Endodermal cell (in vitro differentiated cells): ENCODE measurements around the gene CBX2. TPM values are rescaled to one million over a fixed set of nuclear protein-coding genes. Genes with fewer than 3 reads are reported as not detected.

Experiments used
- DNase-seq: peaks from one replicate; pipeline ENCODE4 v3.0.0-alpha.2; 2017
- H3K27ac ChIP-seq: 2 replicates; pipeline ENCODE4 v1.5.1; 2013; ENCODE audit warnings: mild to moderate bottlenecking, low read depth, low read length, moderate library complexity
- H3K27me3 ChIP-seq: 2 replicates; pipeline ENCODE4 v1.6.1; 2013; ENCODE audit warnings: mild to moderate bottlenecking, low read length, moderate library complexity; ENCODE audit not compliant: insufficient read depth, control insufficient read depth, poor library complexity, severe bottlenecking
- H3K36me3 ChIP-seq: 2 replicates; pipeline ENCODE4 v1.7.0; 2013; ENCODE audit warnings: mild to moderate bottlenecking, low read length, moderate library complexity; ENCODE audit not compliant: control insufficient read depth, insufficient read depth
- H3K4me1 ChIP-seq: one replicate; pipeline ENCODE4 v1.7.0; 2013; ENCODE audit warnings: low read length; ENCODE audit not compliant: control insufficient read depth, insufficient read depth
- H3K4me3 ChIP-seq: 2 replicates; pipeline ENCODE4 v1.5.1; 2013; ENCODE audit warnings: mild to moderate bottlenecking, low read length, moderate library complexity
- H3K9ac ChIP-seq: 2 replicates; pipeline ENCODE4 v1.6.1; 2013; ENCODE audit warnings: mild to moderate bottlenecking, low read length, moderate library complexity; ENCODE audit not compliant: poor library complexity, severe bottlenecking; ENCODE audit errors: extremely low read depth
- H3K9me3 ChIP-seq: 2 replicates; pipeline ENCODE4 v1.6.1; 2013; ENCODE audit warnings: mild to moderate bottlenecking, low read length, moderate library complexity; ENCODE audit not compliant: control insufficient read depth
- H3K27ac Mint-ChIP-seq: 2 replicates; pipeline ENCODE4 v1.8.0; 2020; ENCODE audit warnings: mixed read lengths
- H3K27me3 Mint-ChIP-seq: 2 replicates; pipeline ENCODE4 v1.8.0; 2021; ENCODE audit warnings: mild to moderate bottlenecking, mixed read lengths; ENCODE audit not compliant: insufficient read depth
- H3K36me3 Mint-ChIP-seq: 2 replicates; pipeline ENCODE4 v1.8.0; 2020; ENCODE audit warnings: low read depth, mixed read lengths
- H3K4me1 Mint-ChIP-seq: 2 replicates; pipeline ENCODE4 v1.8.0; 2020; ENCODE audit warnings: mixed read lengths
- H3K4me3 Mint-ChIP-seq: 2 replicates; pipeline ENCODE4 v1.8.0; 2020; ENCODE audit warnings: mild to moderate bottlenecking, moderate library complexity, mixed read lengths
- H3K9me3 Mint-ChIP-seq: 2 replicates; pipeline ENCODE4 v1.8.0; 2020; ENCODE audit warnings: mild to moderate bottlenecking, mixed read lengths
- WGBS, 2 experiments: methylation state at CpG; one replicate each; pipeline versions ENCODE4 v1.1.5 to v1.1.7; 2013; ENCODE audit warnings: missing lambda C conversion rate in 2 of 2, mixed read lengths in 1 of 2; ENCODE audit not compliant: insufficient coverage in 1 of 2, insufficient read length in 1 of 2; 5-methylcytosine and 5-hydroxymethylcytosine counted together
- total RNA-seq, 2 donors: library from RNA; stranded (reverse); fragmentation: NEBNext Ultra II Directional in 1 of 2; extraction: Animal tissue kit (Norgen Biotek cat#: 25700) in 1 of 2; gene quantifications; 2 replicates in 1 of 2; 3 replicates in 1 of 2; pipeline ENCODE4 v1.2.1, GENCODE V29; 2021
- TF ChIP-seq, protein P1 (sequence below): fragments of 200-600 bp; sonication (generic); conservative IDR thresholded peaks from 2 replicates; pipeline ENCODE4 v1.5.0; 2021; ENCODE audit warnings: antibody characterized with exemption, mild to moderate bottlenecking

The CBX2 gene
- total RNA-seq, 2 donors from 2014 or later: 75.0 to 78.6 TPM

DNA sequence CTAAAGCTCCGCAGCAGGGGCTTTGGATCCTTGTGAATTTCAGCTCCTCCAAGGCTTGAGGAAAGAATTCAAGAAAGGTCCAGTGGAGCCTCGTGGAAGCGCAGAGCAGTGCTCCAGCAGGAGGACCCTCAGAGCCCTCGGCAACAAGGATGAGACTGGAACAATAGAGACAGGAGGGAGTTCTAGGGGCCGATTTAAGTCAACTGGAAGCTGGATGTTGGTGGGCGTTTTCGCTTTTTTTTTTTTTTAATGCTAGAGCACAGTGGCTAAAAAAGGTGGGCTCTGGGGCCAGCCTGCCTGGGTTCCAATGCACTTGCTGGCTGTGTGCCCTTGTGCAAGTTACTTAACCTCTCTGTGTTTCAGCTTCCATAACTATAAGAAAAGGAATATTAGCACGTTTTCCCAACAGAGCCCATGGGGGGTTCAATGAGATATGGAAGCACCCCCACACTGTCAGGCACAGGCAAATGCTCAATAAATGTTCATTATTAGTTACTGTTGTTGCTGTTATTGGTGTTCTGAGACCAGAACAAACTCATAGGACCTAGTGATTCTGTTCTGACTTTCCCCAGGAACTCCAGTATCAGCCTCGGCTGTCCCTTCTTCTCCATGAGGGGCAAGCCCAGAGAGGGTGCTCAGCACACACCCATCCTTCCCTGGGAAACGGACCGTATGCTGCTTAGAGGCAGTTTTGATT lies 24.2 kb downstream of the CBX2 start:
- Mint-ChIP-seq H3K9me3 (peaks cover 5% of the 10 kb centered on the region), H3K36me3 (no peaks in the 10 kb centered on the region), H3K27ac (no peak overlapping the region), H3K4me1 (peaks cover 14% of the 10 kb centered on the region), H3K4me3 (no peak overlapping the region), H3K27me3 (peaks cover 96% of the 10 kb centered on the region)
- no peak overlapping the region for H3K27ac ChIP-seq
- no peak for DNase-seq
- peaks cover 8% of the 10 kb centered on the region for H3K4me1 ChIP-seq
- no peak overlapping the region for H3K4me3 ChIP-seq
- peaks cover 96% of the 10 kb centered on the region for H3K27me3 ChIP-seq
- H3K36me3 ChIP-seq: no peaks in the 10 kb centered on the region
- 16 to 17% methylated on average over 10 to 11 of the region's 11 CpGs for WGBS, 2 experiments
- TF ChIP-seq, protein P1, sequence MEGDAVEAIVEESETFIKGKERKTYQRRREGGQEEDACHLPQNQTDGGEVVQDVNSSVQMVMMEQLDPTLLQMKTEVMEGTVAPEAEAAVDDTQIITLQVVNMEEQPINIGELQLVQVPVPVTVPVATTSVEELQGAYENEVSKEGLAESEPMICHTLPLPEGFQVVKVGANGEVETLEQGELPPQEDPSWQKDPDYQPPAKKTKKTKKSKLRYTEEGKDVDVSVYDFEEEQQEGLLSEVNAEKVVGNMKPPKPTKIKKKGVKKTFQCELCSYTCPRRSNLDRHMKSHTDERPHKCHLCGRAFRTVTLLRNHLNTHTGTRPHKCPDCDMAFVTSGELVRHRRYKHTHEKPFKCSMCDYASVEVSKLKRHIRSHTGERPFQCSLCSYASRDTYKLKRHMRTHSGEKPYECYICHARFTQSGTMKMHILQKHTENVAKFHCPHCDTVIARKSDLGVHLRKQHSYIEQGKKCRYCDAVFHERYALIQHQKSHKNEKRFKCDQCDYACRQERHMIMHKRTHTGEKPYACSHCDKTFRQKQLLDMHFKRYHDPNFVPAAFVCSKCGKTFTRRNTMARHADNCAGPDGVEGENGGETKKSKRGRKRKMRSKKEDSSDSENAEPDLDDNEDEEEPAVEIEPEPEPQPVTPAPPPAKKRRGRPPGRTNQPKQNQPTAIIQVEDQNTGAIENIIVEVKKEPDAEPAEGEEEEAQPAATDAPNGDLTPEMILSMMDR: no peak
- no peak overlapping the region for H3K9ac ChIP-seq
- no peaks in the 10 kb centered on the region for H3K9me3 ChIP-seq

DNA sequence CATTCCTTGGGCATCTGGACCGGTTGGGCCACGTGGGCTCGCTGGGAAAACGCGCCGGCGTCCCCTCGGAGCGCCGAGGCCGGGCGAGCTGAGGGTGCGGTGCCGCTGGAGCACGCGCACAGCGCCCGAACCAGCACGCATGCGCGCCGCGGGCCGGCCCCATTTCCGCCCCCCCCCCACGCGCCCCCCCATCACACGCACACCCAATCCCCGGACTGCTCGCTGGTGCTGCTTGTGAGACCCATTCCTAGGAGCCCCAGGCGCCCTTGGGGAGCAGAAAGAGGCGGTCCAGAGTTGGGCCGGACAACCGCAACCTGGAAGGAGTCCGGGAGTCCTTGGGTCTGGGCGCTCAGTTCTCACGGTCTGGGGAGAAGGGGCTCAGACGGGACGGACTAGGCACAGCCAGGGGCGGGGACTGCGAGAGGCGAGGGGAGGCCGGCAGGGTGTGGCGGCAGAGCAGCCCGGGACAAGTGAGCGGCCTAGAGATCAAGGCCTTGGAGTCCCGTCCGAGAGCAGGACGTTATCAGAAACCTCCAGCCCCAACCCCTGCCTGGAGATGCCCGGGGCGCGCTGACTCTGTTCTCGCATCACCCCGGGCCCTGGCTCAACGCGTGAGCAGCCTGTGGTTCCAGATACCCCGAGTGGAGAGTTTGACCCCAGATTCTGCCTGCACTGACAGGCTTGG lies 24.9 kb downstream of the CBX2 start:
- Mint-ChIP-seq H3K27ac (no peak overlapping the region), H3K4me1 (peaks cover 14% of the 10 kb centered on the region), H3K9me3 (peaks cover 5% of the 10 kb centered on the region), H3K36me3 (no peaks in the 10 kb centered on the region), H3K4me3 (no peak overlapping the region), H3K27me3 (peaks cover 100% of the 10 kb centered on the region)
- H3K9ac ChIP-seq: no peak overlapping the region
- WGBS, 2 experiments: 5 to 6% methylated on average over 19 to 53 of the region's 57 CpGs
- H3K9me3 ChIP-seq: no peaks in the 10 kb centered on the region
- no peak overlapping the region for H3K4me3 ChIP-seq
- H3K4me1 ChIP-seq: peaks cover 8% of the 10 kb centered on the region
- H3K27ac ChIP-seq: no peak overlapping the region
- H3K36me3 ChIP-seq: no peaks in the 10 kb centered on the region
- peak; percentile 83 for DNase-seq
- H3K27me3 ChIP-seq: peaks cover 100% of the 10 kb centered on the region
- TF ChIP-seq, protein P1: no peak

DNA sequence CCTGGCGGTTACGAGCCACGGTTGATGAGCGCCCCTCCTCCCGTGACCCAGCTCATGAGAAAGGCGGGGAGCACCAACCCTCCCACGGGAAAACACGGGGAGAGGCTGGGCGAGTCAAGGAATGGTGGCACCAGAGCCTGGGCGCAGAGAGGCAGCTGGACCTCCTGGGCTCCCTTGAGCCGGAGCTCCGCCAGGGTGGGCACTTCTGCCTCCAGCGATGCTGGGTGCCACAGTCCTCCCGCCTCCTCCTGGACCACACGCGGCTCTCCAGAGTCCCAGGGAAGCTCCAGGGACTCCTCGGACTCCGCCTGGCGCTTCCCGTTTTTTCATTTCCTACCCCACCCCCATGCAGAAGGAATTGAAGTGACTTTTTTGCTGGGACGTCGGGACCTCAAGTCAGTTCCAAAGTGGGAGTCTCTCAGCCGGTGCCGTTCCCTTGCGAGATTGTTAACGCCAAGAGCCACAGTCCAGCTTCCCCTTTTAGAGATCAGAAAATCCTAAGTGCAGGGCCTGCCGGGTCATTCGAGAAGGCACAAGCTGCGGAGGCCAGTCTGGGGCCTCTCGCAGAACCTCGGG lies 25.6 kb downstream of the CBX2 start:
- no peak overlapping the region for H3K27ac Mint-ChIP-seq
- peaks cover 5% of the 10 kb centered on the region for H3K9me3 Mint-ChIP-seq
- H3K9ac ChIP-seq: no peak overlapping the region
- peaks cover 7% of the 10 kb centered on the region for H3K4me1 ChIP-seq
- H3K27ac ChIP-seq: no peak overlapping the region
- H3K36me3 Mint-ChIP-seq: no peaks in the 10 kb centered on the region
- H3K4me3 Mint-ChIP-seq: no peak overlapping the region
- H3K9me3 ChIP-seq: no peaks in the 10 kb centered on the region
- H3K27me3 ChIP-seq: peaks cover 100% of the 10 kb centered on the region
- H3K4me1 Mint-ChIP-seq: peaks cover 14% of the 10 kb centered on the region
- H3K4me3 ChIP-seq: no peak overlapping the region
- DNase-seq: peak; percentile 63
- H3K27me3 Mint-ChIP-seq: peaks cover 100% of the 10 kb centered on the region
- TF ChIP-seq, protein P1: no peak
- H3K36me3 ChIP-seq: no peaks in the 10 kb centered on the region
- WGBS, 2 experiments: 9 to 10% methylated on average over 27 to 31 of the region's 31 CpGs
